Measurements from ENCODE around the gene BABAM2. TPM values are rescaled to one million over a fixed set of nuclear protein-coding genes. Genes with fewer than 3 reads are reported as not detected.

The BABAM2 gene
- total and polyA plus RNA-seq, 2 of the 4 experiments (the other 2 are of a cell fraction), result 20.9 to 23.1 TPM

DNA sequence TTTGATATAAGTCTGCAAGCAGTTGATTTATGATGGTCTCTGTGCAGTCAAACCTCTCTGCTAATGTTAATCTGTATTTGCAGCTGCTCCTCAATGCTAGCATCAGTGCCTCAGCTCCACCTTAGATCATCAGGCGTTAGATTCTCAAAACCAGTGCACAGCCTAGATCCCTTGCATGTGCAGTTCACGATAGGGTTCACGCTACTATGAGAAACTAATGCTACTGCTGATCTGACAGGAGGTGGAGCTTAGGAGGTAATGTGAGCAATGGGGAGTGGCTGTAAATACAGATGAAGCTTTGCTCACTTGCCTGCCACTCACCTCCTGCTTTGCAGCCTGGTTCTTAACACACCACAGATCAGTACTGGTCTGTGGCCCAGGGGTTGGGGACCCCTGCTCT lies 18.7 kb upstream of the BABAM2 start:
- in situ Hi-C loops (cut with MboI; ENCODE audit: low sequenced_read_pairs), result no loop called here
- H2BK15ac ChIP-seq (ENCODE audit: low read depth, low read length), result no peak overlapping the region
- dilution Hi-C loops (cut with HindIII; ENCODE audit: low sequenced_read_pairs, unreplicated experiment), result no loop called here
- intact Hi-C loops (cut with micrococcal nuclease), result loop anchor here (2.0 kb wide), 1 partner anchor 15 kb away; no protein-coding TSS in a partner anchor
- DNase-seq (no peak), ATAC-seq (ENCODE audit: low read depth) (no peak)
- TF ChIP-seq RAD21 (IDR thresholded peaks at IDR 0.05; ENCODE audit: low read length) (no peak), CEBPB (IDR thresholded peaks at IDR 0.05; ENCODE audit: low read depth, low read length) (no peak), BHLHE40 (IDR thresholded peaks at IDR 0.05; ENCODE audit: low read depth, low read length) (no peak), MXI1 (IDR thresholded peaks at IDR 0.05; ENCODE audit: borderline replicate concordance, low read depth, low read length) (no peak), CTCF (conservative IDR thresholded peaks at IDR 0.05; ENCODE audit: low read depth, low read length) (no peak), MAZ (IDR thresholded peaks at IDR 0.05; ENCODE audit: borderline replicate concordance, low read depth, low read length) (no peak), NFE2L2 (IDR thresholded peaks at IDR 0.05; ENCODE audit: low read depth, low read length) (no peak), CHD1 (IDR thresholded peaks at IDR 0.05; ENCODE audit: low read depth, low read length) (no peak), RCOR1 (IDR thresholded peaks at IDR 0.05; ENCODE audit: insufficient replicate concordance, low read length) (no peak), POLR2A (IDR thresholded peaks at IDR 0.05; ENCODE audit: low read depth, low read length) (no peak), RFX5 (IDR thresholded peaks at IDR 0.05; ENCODE audit: low read depth, low read length) (no peak)
- TF ChIP-seq, protein P1, sequence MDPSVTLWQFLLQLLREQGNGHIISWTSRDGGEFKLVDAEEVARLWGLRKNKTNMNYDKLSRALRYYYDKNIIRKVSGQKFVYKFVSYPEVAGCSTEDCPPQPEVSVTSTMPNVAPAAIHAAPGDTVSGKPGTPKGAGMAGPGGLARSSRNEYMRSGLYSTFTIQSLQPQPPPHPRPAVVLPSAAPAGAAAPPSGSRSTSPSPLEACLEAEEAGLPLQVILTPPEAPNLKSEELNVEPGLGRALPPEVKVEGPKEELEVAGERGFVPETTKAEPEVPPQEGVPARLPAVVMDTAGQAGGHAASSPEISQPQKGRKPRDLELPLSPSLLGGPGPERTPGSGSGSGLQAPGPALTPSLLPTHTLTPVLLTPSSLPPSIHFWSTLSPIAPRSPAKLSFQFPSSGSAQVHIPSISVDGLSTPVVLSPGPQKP (IDR thresholded peaks at IDR 0.05; ENCODE audit: borderline replicate concordance, low read depth, low read length), result no peak
- no peak overlapping the region for H3K4ac ChIP-seq (ENCODE audit: low read depth, low read length)
- H2AK9ac ChIP-seq (replicated peaks; ENCODE audit: low read depth, low read length, poor library complexity), result no peak overlapping the region
- no peak overlapping the region for H2BK5ac ChIP-seq (ENCODE audit: low read depth, low read length, poor library complexity, severe bottlenecking)
- no peak overlapping the region for H2BK20ac ChIP-seq (ENCODE audit: low read depth, low read length)
- no peak overlapping the region for H4K5ac ChIP-seq (ENCODE audit: low read depth, low read length)
- H3K36me3 ChIP-seq (ENCODE audit: control insufficient read depth, insufficient read depth, low read length), result no peaks in the 10 kb centered on the region
- H4K20me1 ChIP-seq (ENCODE audit: insufficient read depth, low read length), result no peaks in the 10 kb centered on the region
- H3K79me1 ChIP-seq (ENCODE audit: low read depth in 1 of 2, low read length in 2 of 2), result no peaks in the 10 kb centered on the region
- ChIA-PET CTCF (no interaction called here), POLR2A (ENCODE audit: unreplicated experiment) (no interaction called here)
- H2AFZ ChIP-seq (replicated peaks; ENCODE audit: low read length, poor library complexity), result no peak overlapping the region
- H3K9me1 ChIP-seq (ENCODE audit: insufficient read depth, low read length), result no peaks in the 10 kb centered on the region
- WGBS, 2 experiments (ENCODE audit: extremely low coverage in 2 of 2, insufficient read length in 1 of 2), result 100% methylated on average over 1 of the region's 3 CpGs; no CpG with 5 or more reads in 1 of the 2 experiments
- H3K18ac ChIP-seq (ENCODE audit: low read depth, low read length), result no peak overlapping the region
- no peak overlapping the region for H3K23ac ChIP-seq (ENCODE audit: low read depth, low read length)
- H3K56ac ChIP-seq (ENCODE audit: extremely low read depth, insufficient read depth, low read length), result no peak overlapping the region
- no peak overlapping the region for H3K4me3 ChIP-seq (ENCODE audit: insufficient read depth, low read depth, low read length)
- H2AK5ac ChIP-seq (ENCODE audit: low read depth, low read length), result no peak overlapping the region
- BruUV-seq (replicated peaks), result no TSS peak
- no peaks in the 10 kb centered on the region for H3K27me3 ChIP-seq (ENCODE audit: control insufficient read depth, insufficient read depth, low read length)
- H4K8ac ChIP-seq (ENCODE audit: low read depth in 2 of 2, low read length in 2 of 2), result no peak overlapping the region
- no peak overlapping the region for H4K91ac ChIP-seq (ENCODE audit: insufficient read depth, low read depth, low read length)
- no peaks in the 10 kb centered on the region for H3K9me3 ChIP-seq (ENCODE audit: control insufficient read depth, insufficient read depth, low read length)
- no peak overlapping the region for H3K27ac ChIP-seq (ENCODE audit: insufficient read depth, low read length)
- no peak overlapping the region for H3K9ac ChIP-seq (ENCODE audit: low read depth, low read length)
- no peak overlapping the region for H3K4me2 ChIP-seq (ENCODE audit: low read depth, low read length)
- no peaks in the 10 kb centered on the region for H3K4me1 ChIP-seq (ENCODE audit: control insufficient read depth, insufficient read depth, low read length)
- no peak overlapping the region for H2BK120ac ChIP-seq (ENCODE audit: low read depth, low read length)
- H3K14ac ChIP-seq (replicated peaks; ENCODE audit: low read depth, low read length), result no peak overlapping the region
